A549 (cell line): ENCODE data around the gene LRRC72. TPM values are rescaled to one million over a fixed set of nuclear protein-coding genes. Genes with fewer than 3 reads are reported as not detected.

Source experiments
- ATAC-seq, 2 experiments: fragments of 200-7000 bp in 1 of 2; fragments of >200 bp in 1 of 2; cut with Nextera tagmentation in 1 of 2; cut with Tn5 transposase in 1 of 2; 3 replicates each; pipeline versions ENCODE4 v1.8.0 to v1.9.1; 2018 to 2020; ENCODE audit warnings: mild to moderate bottlenecking in 1 of 2, moderate library complexity in 1 of 2
- CTCF ChIA-PET: fragments of 300-600 bp; sonication (Branson Sonifier 250); formaldehyde crosslinking; extraction: SDS; loops from one replicate; lab custom pipeline; 2021; ENCODE audit warnings: antibody characterized with exemption, inconsistent platforms; lab: Yijun Ruan, JAX
- POLR2A ChIA-PET: fragments of 350-600 bp; formaldehyde crosslinking; extraction: SDS; loops from one replicate; lab custom pipeline; 2021; ENCODE audit warnings: antibody characterized with exemption, inconsistent platforms; lab: Yijun Ruan, JAX
- DNase-seq, 2 experiments: peaks; one replicate each; pipeline versions ENCODE4 v3.0.0 to v3.0.0-alpha.2; 2011 to 2016; ENCODE audit warnings: low read depth in 1 of 2, low spot score in 1 of 2
- FAIRE-seq: peaks from 2 replicates; lab custom pipeline; 2011; peaks lifted over from hg19 to GRCh38; lab: Jason Lieb, UNC
- H3K27ac ChIP-seq, 2 experiments: fragments of >200 bp; sonication (Bioruptor Twin); formaldehyde crosslinking; 3 replicates each; pipeline ENCODE4 v1.5.1; 2016 to 2017
- H3K4me1 ChIP-seq: fragments of >200 bp; sonication (Bioruptor Twin); formaldehyde crosslinking; 3 replicates; pipeline ENCODE4 v1.6.1; 2016
- H3K4me2 ChIP-seq: fragments of >200 bp; sonication (Bioruptor Twin); formaldehyde crosslinking; 3 replicates; pipeline ENCODE4 v1.6.1; 2016
- H3K4me3 ChIP-seq: fragments of >200 bp; sonication (Bioruptor Twin); formaldehyde crosslinking; 3 replicates; pipeline ENCODE4 v1.5.1; 2016
- H3K9me3 ChIP-seq: fragments of >200 bp; sonication (Bioruptor Twin); formaldehyde crosslinking; 3 replicates; pipeline ENCODE4 v1.6.1; 2016
- CBX8 ChIP-seq: fragments of 200-600 bp; sonication (generic); IDR thresholded peaks from 2 replicates; pipeline ENCODE4 v1.6.1; 2016
- CHD2 ChIP-seq: fragments of 150-350 bp; IDR thresholded peaks from 2 replicates; pipeline ENCODE4 v1.6.1; 2014; ENCODE audit warnings: low read length; ENCODE audit not compliant: partially characterized antibody
- ESRRA ChIP-seq: fragments of 150-350 bp; IDR thresholded peaks from 2 replicates; pipeline ENCODE4 v1.6.1; 2014; ENCODE audit warnings: mild to moderate bottlenecking, low read length, borderline replicate concordance
- FOSL2 ChIP-seq, 2 experiments: fragments of 450-650 bp in 1 of 2; fragments of >200 bp in 1 of 2; sonication (Bioruptor Twin) in 1 of 2; formaldehyde crosslinking; IDR thresholded peaks; 2 replicates each; pipeline versions ENCODE4 v1.5.0 to v1.6.1; 2016 to 2020; ENCODE audit warnings: mild to moderate bottlenecking in 1 of 2, moderate library complexity in 1 of 2
- FOXS1 ChIP-seq: fragments of 250-450 bp; sonication (Bioruptor Pico); IDR thresholded peaks from 2 replicates; pipeline ENCODE4 v1.5.0; 2020; ENCODE audit warnings: mild to moderate bottlenecking, moderate library complexity
- HOXB5 ChIP-seq: fragments of 250-450 bp; sonication (Bioruptor Pico); IDR thresholded peaks from 2 replicates; pipeline ENCODE4 v1.5.0; 2020; ENCODE audit warnings: mild to moderate bottlenecking, moderate library complexity
- JUN ChIP-seq, 2 experiments: fragments of >200 bp; sonication (Bioruptor Twin); formaldehyde crosslinking; IDR thresholded peaks; 2 replicates in 1 of 2; 3 replicates in 1 of 2; pipeline ENCODE4 v1.6.1; 2016 to 2017
- JUNB ChIP-seq: fragments of >200 bp; sonication (Bioruptor Twin); formaldehyde crosslinking; IDR thresholded peaks from 2 replicates; pipeline ENCODE4 v1.6.1; 2016
- KDM1A ChIP-seq: fragments of 200-600 bp; sonication (generic); IDR thresholded peaks from 2 replicates; pipeline ENCODE4 v1.6.1; 2016; ENCODE audit warnings: low read depth, mild to moderate bottlenecking
- NFE2L2 ChIP-seq: fragments of 150-350 bp; conservative IDR thresholded peaks from 2 replicates; pipeline ENCODE4 v1.6.1; 2014; ENCODE audit warnings: low read length
- POLR2A ChIP-seq: IDR thresholded peaks from 2 replicates; pipeline ENCODE4 v1.6.1; 2012; ENCODE audit warnings: mild to moderate bottlenecking, low read length
- POLR2AphosphoS2 ChIP-seq: conservative IDR thresholded peaks from 2 replicates; pipeline ENCODE4 v1.6.1; 2012; ENCODE audit warnings: low read length, improper control_type of control experiment, inconsistent platforms
- REST ChIP-seq: fragments of 200-600 bp; sonication (generic); IDR thresholded peaks from 2 replicates; pipeline ENCODE4 v1.6.1; 2016; ENCODE audit warnings: antibody characterized with exemption, mild to moderate bottlenecking, moderate library complexity
- RNF2 ChIP-seq: fragments of 200-600 bp; sonication (generic); IDR thresholded peaks from 2 replicates; pipeline ENCODE4 v1.6.1; 2016; ENCODE audit warnings: low read depth, mild to moderate bottlenecking, antibody characterized with exemption, moderate library complexity, borderline replicate concordance
- ZFP36 ChIP-seq: fragments of 450-650 bp; IDR thresholded peaks from 2 replicates; pipeline ENCODE4 v1.6.1; 2014; ENCODE audit warnings: borderline replicate concordance; ENCODE audit not compliant: partially characterized antibody
- ZNF302 ChIP-seq: fragments of 250-450 bp; sonication (Bioruptor Pico); IDR thresholded peaks from 2 replicates; pipeline ENCODE4 v1.9.0; 2021; ENCODE audit warnings: inconsistent platforms, mild to moderate bottlenecking, moderate library complexity
- WGBS: methylation state at CpG from one replicate; pipeline ENCODE4 v1.1.6; 2017; ENCODE audit errors: missing lambda C conversion rate; 5-methylcytosine and 5-hydroxymethylcytosine counted together
- polyA plus RNA-seq, 4 experiments: library from polyadenylated mRNA; depleted of rRNA in 3 of 4; stranded (reverse); fragments of >200 nt; fragmentation: RNase III in 1 of 4; extraction: RNeasy Plus Mini Kit Qiagen cat#74134 plus additional on column Dnase treatment in 1 of 4; gene quantifications; 2 replicates in 3 of 4; 3 replicates in 1 of 4; pipeline ENCODE4 v1.2.3, GENCODE V29; 2011 to 2017
- TF ChIP-seq, protein P1 (sequence below): fragments of 250-450 bp; sonication (Bioruptor Pico); IDR thresholded peaks from 2 replicates; pipeline ENCODE4 v1.5.0; 2021; ENCODE audit warnings: mild to moderate bottlenecking, moderate library complexity, borderline replicate concordance
- TF ChIP-seq, protein P2 (sequence below): fragments of 150-350 bp; IDR thresholded peaks from 2 replicates; pipeline ENCODE4 v1.6.1; 2014; ENCODE audit warnings: low read depth, mild to moderate bottlenecking, low read length
- TF ChIP-seq, protein P3 (sequence below): fragments of 450-650 bp; IDR thresholded peaks from 2 replicates; pipeline ENCODE4 v1.6.1; 2014; ENCODE audit warnings: antibody characterized with exemption
- TF ChIP-seq, protein P4 (sequence below): IDR thresholded peaks from 2 replicates; pipeline ENCODE4 v1.6.1; 2012
- TF ChIP-seq, protein P5 (sequence below): IDR thresholded peaks from 2 replicates; pipeline ENCODE4 v1.6.1; 2012

LRRC72 gene
- polyA plus RNA-seq, 2 of the 4 experiments (the other 2 are of a cell fraction): not detected

GRCh38 chr7:16587790-16588189 lies 61.2 kb downstream of the LRRC72 start (continued):
- no peak for TF ChIP-seq REST
- TF ChIP-seq KDM1A: no peak

- 87% methylated on average over 2 of the region's 2 CpGs for WGBS
- no peak overlapping the region for H3K4me3 ChIP-seq
- H3K9me3 ChIP-seq: no peaks in the 10 kb centered on the region
- no peak for TF ChIP-seq FOXS1 (CRISPR knock-in tag)
- no peak for TF ChIP-seq POLR2A
- TF ChIP-seq CBX8: no peak
- TF ChIP-seq ZFP36: no peak
- TF ChIP-seq, protein P1, sequence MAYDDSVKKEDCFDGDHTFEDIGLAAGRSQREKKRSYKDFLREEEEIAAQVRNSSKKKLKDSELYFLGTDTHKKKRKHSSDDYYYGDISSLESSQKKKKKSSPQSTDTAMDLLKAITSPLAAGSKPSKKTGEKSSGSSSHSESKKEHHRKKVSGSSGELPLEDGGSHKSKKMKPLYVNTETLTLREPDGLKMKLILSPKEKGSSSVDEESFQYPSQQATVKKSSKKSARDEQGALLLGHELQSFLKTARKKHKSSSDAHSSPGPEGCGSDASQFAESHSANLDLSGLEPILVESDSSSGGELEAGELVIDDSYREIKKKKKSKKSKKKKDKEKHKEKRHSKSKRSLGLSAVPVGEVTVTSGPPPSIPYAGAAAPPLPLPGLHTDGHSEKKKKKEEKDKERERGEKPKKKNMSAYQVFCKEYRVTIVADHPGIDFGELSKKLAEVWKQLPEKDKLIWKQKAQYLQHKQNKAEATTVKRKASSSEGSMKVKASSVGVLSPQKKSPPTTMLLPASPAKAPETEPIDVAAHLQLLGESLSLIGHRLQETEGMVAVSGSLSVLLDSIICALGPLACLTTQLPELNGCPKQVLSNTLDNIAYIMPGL: no peak
- no peak for TF ChIP-seq CHD2
- no peak for TF ChIP-seq FOSL2 (IDR thresholded peaks at IDR 0.05)
- no peak for TF ChIP-seq FOSL2 (CRISPR knock-in tag; IDR thresholded peaks at IDR 0.05)
- TF ChIP-seq, protein P2, sequence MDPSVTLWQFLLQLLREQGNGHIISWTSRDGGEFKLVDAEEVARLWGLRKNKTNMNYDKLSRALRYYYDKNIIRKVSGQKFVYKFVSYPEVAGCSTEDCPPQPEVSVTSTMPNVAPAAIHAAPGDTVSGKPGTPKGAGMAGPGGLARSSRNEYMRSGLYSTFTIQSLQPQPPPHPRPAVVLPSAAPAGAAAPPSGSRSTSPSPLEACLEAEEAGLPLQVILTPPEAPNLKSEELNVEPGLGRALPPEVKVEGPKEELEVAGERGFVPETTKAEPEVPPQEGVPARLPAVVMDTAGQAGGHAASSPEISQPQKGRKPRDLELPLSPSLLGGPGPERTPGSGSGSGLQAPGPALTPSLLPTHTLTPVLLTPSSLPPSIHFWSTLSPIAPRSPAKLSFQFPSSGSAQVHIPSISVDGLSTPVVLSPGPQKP: no peak
- no peak for TF ChIP-seq RNF2
- no peak for TF ChIP-seq ZNF302
- TF ChIP-seq, protein P3, sequence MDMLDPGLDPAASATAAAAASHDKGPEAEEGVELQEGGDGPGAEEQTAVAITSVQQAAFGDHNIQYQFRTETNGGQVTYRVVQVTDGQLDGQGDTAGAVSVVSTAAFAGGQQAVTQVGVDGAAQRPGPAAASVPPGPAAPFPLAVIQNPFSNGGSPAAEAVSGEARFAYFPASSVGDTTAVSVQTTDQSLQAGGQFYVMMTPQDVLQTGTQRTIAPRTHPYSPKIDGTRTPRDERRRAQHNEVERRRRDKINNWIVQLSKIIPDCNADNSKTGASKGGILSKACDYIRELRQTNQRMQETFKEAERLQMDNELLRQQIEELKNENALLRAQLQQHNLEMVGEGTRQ: no peak
- TF ChIP-seq, protein P4, sequence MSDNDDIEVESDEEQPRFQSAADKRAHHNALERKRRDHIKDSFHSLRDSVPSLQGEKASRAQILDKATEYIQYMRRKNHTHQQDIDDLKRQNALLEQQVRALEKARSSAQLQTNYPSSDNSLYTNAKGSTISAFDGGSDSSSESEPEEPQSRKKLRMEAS: no peak
- TF ChIP-seq REST: no peak
- TF ChIP-seq JUNB: no peak
- TF ChIP-seq NFE2L2: no peak
- TF ChIP-seq JUN (IDR thresholded peaks at IDR 0.05): no peak
- TF ChIP-seq, protein P5, sequence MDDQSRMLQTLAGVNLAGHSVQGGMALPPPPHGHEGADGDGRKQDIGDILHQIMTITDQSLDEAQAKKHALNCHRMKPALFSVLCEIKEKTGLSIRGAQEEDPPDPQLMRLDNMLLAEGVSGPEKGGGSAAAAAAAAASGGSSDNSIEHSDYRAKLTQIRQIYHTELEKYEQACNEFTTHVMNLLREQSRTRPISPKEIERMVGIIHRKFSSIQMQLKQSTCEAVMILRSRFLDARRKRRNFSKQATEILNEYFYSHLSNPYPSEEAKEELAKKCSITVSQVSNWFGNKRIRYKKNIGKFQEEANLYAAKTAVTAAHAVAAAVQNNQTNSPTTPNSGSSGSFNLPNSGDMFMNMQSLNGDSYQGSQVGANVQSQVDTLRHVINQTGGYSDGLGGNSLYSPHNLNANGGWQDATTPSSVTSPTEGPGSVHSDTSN: no peak
- TF ChIP-seq ESRRA: no peak
- no peak for TF ChIP-seq HOXB5
- TF ChIP-seq POLR2AphosphoS2: no peak
- DNase-seq (no peak), FAIRE-seq (no peak), ATAC-seq (no peak)
- 0 out of 3 replicates have a peak, but pooled peaks cover 4% of the 10 kb centered on the region for H3K4me1 ChIP-seq
- H3K27ac ChIP-seq: no peak overlapping the region
- H3K4me2 ChIP-seq: no peak overlapping the region
- CTCF ChIA-PET: no interaction called here
- POLR2A ChIA-PET: interaction anchor here (0.7 kb wide), 1 partner anchor 157 kb away, joined by 3 read pairs; no protein-coding TSS in a partner anchor
Observed at GRCh38 chr7:16589881-16590280, 63.3 kb downstream of the LRRC72 start.
